Astrocyte of the spinal cord (primary cell): ENCODE data around the gene ZFPM1.
"Not testable (repeated sequence)": the region's sequence is repeated elsewhere in the genome, so short reads cannot be mapped to it uniquely, and the experiment has no call there.

Experiments
- DNase-seq: peaks from one replicate; pipeline ENCODE4 v3.0.0; 2011; ENCODE audit warnings: low read depth, low spot score
- H3K4me3 ChIP-seq: 2 replicates; pipeline ENCODE4 v1.5.1; 2011; ENCODE audit warnings: low read depth, mild to moderate bottlenecking, low read length, moderate library complexity
- in situ Hi-C: cut with HindIII; loops from 2 replicates; pipeline ENCODE4 v1.10.0; 2017; ENCODE audit warnings: low sequenced_read_pairs
- TF ChIP-seq, protein P1 (sequence below): IDR thresholded peaks from 2 replicates; pipeline ENCODE4 v1.5.1; 2012; ENCODE audit warnings: low read depth, mild to moderate bottlenecking, low read length, inconsistent platforms

ZFPM1 gene

DNA sequence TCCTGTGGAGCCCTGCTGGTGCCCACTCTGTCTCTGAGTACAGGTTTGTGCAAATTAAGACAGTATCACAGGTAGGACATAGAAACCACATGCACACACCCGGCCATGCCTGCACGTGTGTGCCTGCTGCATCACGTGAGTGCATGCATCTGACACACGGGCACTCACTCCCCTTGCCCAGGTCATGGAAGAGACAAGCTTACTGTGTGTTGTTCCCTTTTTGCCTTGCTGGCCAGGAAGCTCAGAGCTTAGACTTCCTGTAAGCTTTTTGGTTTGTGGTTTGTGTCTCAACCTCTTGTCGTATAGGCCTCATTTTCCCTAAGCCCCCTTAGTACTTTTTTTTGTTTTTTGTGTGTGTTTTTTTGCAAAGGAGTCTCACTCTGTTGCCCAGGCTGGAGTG lies 45.3 kb upstream of the ZFPM1 start:
- in situ Hi-C loops: no loop called here
- no peak overlapping the region for H3K4me3 ChIP-seq
- TF ChIP-seq, protein P1, sequence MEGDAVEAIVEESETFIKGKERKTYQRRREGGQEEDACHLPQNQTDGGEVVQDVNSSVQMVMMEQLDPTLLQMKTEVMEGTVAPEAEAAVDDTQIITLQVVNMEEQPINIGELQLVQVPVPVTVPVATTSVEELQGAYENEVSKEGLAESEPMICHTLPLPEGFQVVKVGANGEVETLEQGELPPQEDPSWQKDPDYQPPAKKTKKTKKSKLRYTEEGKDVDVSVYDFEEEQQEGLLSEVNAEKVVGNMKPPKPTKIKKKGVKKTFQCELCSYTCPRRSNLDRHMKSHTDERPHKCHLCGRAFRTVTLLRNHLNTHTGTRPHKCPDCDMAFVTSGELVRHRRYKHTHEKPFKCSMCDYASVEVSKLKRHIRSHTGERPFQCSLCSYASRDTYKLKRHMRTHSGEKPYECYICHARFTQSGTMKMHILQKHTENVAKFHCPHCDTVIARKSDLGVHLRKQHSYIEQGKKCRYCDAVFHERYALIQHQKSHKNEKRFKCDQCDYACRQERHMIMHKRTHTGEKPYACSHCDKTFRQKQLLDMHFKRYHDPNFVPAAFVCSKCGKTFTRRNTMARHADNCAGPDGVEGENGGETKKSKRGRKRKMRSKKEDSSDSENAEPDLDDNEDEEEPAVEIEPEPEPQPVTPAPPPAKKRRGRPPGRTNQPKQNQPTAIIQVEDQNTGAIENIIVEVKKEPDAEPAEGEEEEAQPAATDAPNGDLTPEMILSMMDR: no peak
- DNase-seq: no peak

GRCh38 chr16:88408561-88409142 lies 44.4 kb upstream of the ZFPM1 start:
- no peak overlapping the region for H3K4me3 ChIP-seq
- TF ChIP-seq, protein P1: no peak
- in situ Hi-C loops: no loop called here
- DNase-seq: no peak

DNA sequence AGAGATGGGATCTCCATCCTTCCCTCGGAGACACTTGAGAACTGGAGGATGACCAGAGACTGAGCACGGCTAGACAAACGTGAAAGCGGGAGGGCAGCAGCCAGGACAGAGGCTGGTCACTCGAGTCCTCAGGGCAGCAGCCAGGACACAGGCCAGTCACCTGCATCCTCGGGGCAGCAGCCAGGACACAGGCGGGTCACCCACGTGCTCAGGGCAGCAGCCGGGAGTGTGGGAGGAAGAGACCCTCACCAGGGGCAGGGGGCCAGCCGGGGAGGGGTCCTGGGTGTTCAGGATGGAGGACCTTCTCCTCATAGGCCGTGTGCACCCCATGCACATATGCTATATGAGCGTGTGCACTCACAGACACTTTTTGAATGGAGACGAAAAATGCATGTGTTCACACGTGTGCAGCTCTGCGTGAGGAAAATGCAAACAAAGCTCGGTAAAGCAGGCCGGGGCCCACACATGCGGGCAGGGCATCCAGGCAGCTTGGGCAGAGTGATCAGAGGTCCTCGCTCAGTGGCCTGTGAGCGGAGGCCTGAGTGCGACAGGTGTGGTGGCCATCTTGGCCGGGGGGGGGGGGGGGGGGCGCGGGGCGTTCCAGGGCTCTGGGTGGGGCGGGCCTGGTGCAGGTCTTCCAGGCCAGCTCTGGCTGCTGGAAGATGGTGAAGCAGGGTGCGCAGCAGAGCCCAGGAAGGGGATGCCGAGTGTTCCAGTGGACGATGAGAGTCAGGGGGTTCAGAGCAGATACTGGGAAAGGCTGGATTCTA lies 43.6 kb upstream of the ZFPM1 start:
- no peak overlapping the region for H3K4me3 ChIP-seq
- no peak for DNase-seq
- TF ChIP-seq, protein P1: no peak
- in situ Hi-C loops: no loop called here

DNA sequence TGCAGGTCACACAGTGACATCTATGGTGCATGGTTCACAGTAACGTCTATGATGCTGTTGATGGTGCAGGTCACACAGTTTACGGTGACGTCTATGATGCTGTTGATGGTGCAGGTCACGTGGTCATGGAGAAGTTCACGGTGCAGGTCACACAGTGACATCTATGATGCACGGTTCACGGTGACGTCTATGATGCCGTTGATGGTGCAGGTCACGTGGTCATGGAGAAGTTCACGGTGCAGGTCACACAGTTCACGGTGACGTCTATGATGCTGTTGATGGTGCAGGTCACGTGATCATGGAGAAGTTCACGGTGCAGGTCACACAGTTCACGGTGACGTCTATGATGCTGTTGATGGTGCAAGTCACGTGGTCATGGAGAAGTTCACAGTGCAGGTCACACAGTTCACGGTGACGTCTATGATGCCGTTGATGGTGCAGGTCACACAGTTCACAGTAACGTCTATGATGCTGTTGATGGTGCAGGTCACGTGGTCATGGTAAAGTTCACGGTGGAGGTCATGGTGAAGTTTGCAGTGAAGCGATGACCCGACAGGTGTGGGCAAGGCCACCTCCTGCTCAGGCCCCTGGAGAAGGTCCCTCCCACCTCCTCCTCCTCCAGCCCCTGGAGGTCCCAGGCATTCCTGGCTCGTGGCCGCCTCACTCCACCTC lies 42.6 kb upstream of the ZFPM1 start:
- in situ Hi-C loops, DNase-seq, H3K4me3 ChIP-seq: not testable (repeated sequence)

DNA sequence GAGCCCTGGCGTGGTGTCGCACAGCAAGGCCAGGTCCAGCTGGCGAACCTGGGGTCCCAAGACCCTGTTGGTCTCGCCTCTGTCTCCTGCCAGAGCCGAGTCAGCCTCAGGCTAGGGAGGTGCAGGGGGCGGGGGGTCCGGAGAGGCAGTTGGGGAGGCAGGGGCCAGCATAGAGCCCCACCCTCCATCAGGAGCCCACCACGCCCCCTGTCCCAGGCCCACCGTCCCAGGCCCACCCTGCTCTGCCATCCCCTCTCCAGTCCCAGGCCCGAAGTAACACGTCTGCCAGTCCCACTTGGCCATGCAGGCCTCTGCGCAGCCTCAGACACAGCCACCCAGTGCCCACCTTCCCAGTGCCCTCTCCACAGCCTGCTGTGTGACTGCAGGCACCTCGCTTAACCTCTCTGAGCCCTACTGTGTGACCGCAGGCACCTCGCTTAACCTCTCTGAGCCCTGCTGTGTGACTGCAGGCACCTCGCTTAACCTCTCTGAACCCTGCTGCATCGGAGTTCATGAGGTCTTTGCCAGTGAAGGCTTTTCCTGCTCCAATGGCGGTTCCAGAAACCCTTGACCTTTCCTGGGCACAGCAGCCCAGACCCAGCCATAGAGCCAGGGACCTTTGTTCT lies 41.0 kb upstream of the ZFPM1 start:
- TF ChIP-seq, protein P1: no peak
- H3K4me3 ChIP-seq: no peak overlapping the region
- DNase-seq: no peak
- in situ Hi-C loops: no loop called here

DNA sequence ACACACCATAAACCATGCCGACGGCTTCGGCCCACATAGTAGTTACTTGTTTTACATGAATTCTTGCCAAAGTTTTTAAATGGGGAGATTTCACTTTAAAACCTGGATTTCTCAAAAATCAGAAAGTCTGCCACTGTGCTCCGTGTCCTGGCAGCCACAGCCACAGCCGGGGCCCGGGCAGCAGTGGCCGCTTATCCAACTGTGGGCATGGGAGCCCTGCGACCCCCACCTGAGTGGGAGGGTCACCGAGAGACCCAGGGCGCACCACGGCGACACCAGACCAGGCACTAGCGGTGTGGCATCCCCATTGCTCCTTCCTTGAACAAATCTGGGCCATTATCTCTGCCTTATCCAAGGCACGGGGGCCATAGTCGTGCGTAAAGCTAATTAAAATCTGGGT lies 40.3 kb upstream of the ZFPM1 start:
- no peak for DNase-seq
- TF ChIP-seq, protein P1: no peak
- in situ Hi-C loops: no loop called here
- H3K4me3 ChIP-seq: no peak overlapping the region
